SU-DHL-6 (cell line): ENCODE results near the gene KDM4F.

Experiments
- H2AFZ ChIP-seq: fragments of 200-600 bp; sonication (generic); 2 replicates; pipeline ENCODE4 v1.6.1; 2014; ENCODE audit warnings: low read depth, mild to moderate bottlenecking, moderate library complexity, mixed read lengths, antibody characterized with exemption, low read length; ENCODE audit not compliant: severe bottlenecking
- H3F3A ChIP-seq: fragments of 200-600 bp; shearing (Covaris generic); 2 replicates; pipeline ENCODE4 v1.6.0; 2016; ENCODE audit warnings: antibody characterized with exemption, mild to moderate bottlenecking; ENCODE audit not compliant: insufficient read depth
- H3K27ac ChIP-seq: fragments of 200-600 bp; sonication (generic); 2 replicates; pipeline ENCODE4 v1.5.1; 2016; ENCODE audit warnings: low read depth, mild to moderate bottlenecking, low read length, moderate library complexity, mixed read lengths
- H3K27me3 ChIP-seq: fragments of 200-600 bp; sonication (generic), shearing (Covaris generic); 2 replicates; pipeline ENCODE4 v1.6.0; 2014; ENCODE audit warnings: mild to moderate bottlenecking, low read length
- H3K36me3 ChIP-seq: fragments of 200-600 bp; sonication (generic); 2 replicates; pipeline ENCODE4 v1.6.1; 2014; ENCODE audit warnings: mild to moderate bottlenecking, low read length, mixed read lengths
- H3K4me2 ChIP-seq: fragments of 300-600, 200-600 bp; shearing (Covaris generic), sonication (generic); 2 replicates; pipeline ENCODE4 v1.6.0; 2014; ENCODE audit warnings: low read length, low read depth, mild to moderate bottlenecking; ENCODE audit not compliant: poor library complexity, severe bottlenecking
- H3K4me3 ChIP-seq: fragments of 200-600 bp; sonication (generic); 2 replicates; pipeline ENCODE4 v1.5.1; 2014; ENCODE audit warnings: antibody characterized with exemption, low read length, mild to moderate bottlenecking, mixed read lengths; ENCODE audit not compliant: insufficient read depth, poor library complexity, severe bottlenecking
- H3K79me2 ChIP-seq: fragments of 200-600 bp; sonication (generic); 2 replicates; pipeline ENCODE4 v1.6.1; 2014; ENCODE audit warnings: mild to moderate bottlenecking, low read length, moderate library complexity; ENCODE audit not compliant: insufficient read depth
- H3K9ac ChIP-seq: fragments of 200-600 bp; sonication (generic); 2 replicates; pipeline ENCODE4 v1.7.0; 2014; ENCODE audit warnings: mild to moderate bottlenecking, low read length
- H3K9me2 ChIP-seq: fragments of 200-600 bp; sonication (generic); replicated peaks from 2 replicates; pipeline ENCODE4 v1.6.1; 2014; ENCODE audit warnings: low read length; ENCODE audit not compliant: insufficient read depth
- H3K9me3 ChIP-seq: fragments of 200-600 bp; sonication (generic); 2 replicates; pipeline ENCODE4 v1.6.1; 2014; ENCODE audit warnings: low read length, mixed read lengths; ENCODE audit not compliant: insufficient read depth
- H4K20me1 ChIP-seq: fragments of 200-600 bp; sonication (generic); 2 replicates; pipeline ENCODE4 v1.6.1; 2014; ENCODE audit warnings: low read depth, mild to moderate bottlenecking, antibody characterized with exemption, low read length, moderate library complexity, mixed read lengths
- CTCF ChIP-seq: fragments of 200-600 bp; sonication (generic); IDR thresholded peaks from one replicate; pipeline ENCODE4 v1.5.1; 2017; ENCODE audit warnings: antibody characterized with exemption, mild to moderate bottlenecking, low read length, moderate library complexity; ENCODE audit not compliant: insufficient read depth, poor library complexity, severe bottlenecking
- EZH2phosphoT487 ChIP-seq: fragments of 200-600 bp; sonication (generic), shearing (Covaris generic); conservative IDR thresholded peaks from 2 replicates; pipeline ENCODE4 v1.6.1; 2018; ENCODE audit warnings: mild to moderate bottlenecking, antibody characterized with exemption, low read length, moderate library complexity, mixed read lengths

Gene KDM4F

GRCh38 chr11:95057959-95058358, 8.7 kb downstream of the KDM4F start:
- no peaks in the 10 kb centered on the region for H3K36me3 ChIP-seq
- no peak overlapping the region for H2AFZ ChIP-seq
- no peak overlapping the region for H3K27ac ChIP-seq
- no peaks in the 10 kb centered on the region for H3K27me3 ChIP-seq
- no peaks in the 10 kb centered on the region for H3F3A ChIP-seq
- H3K79me2 ChIP-seq = no peaks in the 10 kb centered on the region
- H4K20me1 ChIP-seq = no peaks in the 10 kb centered on the region
- H3K9ac ChIP-seq = no peak overlapping the region
- TF ChIP-seq EZH2phosphoT487 (no peak), CTCF (no peak)
- H3K4me2 ChIP-seq = no peak overlapping the region
- no peaks in the 10 kb centered on the region for H3K9me3 ChIP-seq
- no peak overlapping the region for H3K4me3 ChIP-seq
- no peaks in the 10 kb centered on the region for H3K9me2 ChIP-seq

GRCh38 chr11:95058621-95059020, 9.4 kb downstream of the KDM4F start:
- no peak overlapping the region for H3K27ac ChIP-seq
- H3K79me2 ChIP-seq = no peaks in the 10 kb centered on the region
- no peaks in the 10 kb centered on the region for H3K36me3 ChIP-seq
- no peak overlapping the region for H3K4me3 ChIP-seq
- H3K4me2 ChIP-seq = no peak overlapping the region
- H4K20me1 ChIP-seq = no peaks in the 10 kb centered on the region
- H3K9me3 ChIP-seq = no peaks in the 10 kb centered on the region
- H2AFZ ChIP-seq = no peak overlapping the region
- TF ChIP-seq CTCF = no peak
- TF ChIP-seq EZH2phosphoT487 = no peak
- H3F3A ChIP-seq = no peaks in the 10 kb centered on the region
- no peaks in the 10 kb centered on the region for H3K9me2 ChIP-seq
- no peak overlapping the region for H3K9ac ChIP-seq
- H3K27me3 ChIP-seq = no peaks in the 10 kb centered on the region

DNA sequence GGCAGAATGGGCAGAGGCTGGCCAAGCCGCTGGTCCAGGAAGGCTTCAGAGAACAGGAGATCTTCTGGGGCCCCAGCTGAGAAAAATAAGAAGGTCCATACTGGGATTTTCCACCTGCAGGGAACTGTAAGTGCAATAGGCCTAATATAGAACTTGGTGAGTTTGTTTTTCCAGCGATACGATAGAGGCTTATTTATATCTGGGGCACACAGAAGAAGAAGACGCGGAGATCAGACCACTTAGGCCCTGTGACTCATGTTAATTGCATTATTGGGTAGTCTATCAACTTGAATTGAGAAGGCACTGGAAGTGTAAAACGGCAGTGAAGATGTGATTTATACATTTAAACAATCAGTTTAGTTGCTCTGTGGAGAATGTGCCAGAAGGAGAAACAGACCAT, 9.8 kb downstream of the KDM4F start:
- Histone ChIP-seq H3K27me3 (no peaks in the 10 kb centered on the region), H2AFZ (no peak overlapping the region), H3K4me2 (no peak overlapping the region), H3K79me2 (no peaks in the 10 kb centered on the region), H3K9ac (no peak overlapping the region), H3K4me3 (no peak overlapping the region), H3K9me3 (no peaks in the 10 kb centered on the region), H4K20me1 (no peaks in the 10 kb centered on the region), H3K9me2 (no peaks in the 10 kb centered on the region), H3F3A (no peaks in the 10 kb centered on the region), H3K36me3 (no peaks in the 10 kb centered on the region), H3K27ac (no peak overlapping the region)
- no peak for TF ChIP-seq EZH2phosphoT487
- TF ChIP-seq CTCF = no peak
